Adrenal gland (tissue), 19 donors: ENCODE data around the gene F7. TPM values are rescaled to one million over a fixed set of nuclear protein-coding genes. Genes with fewer than 3 reads are reported as not detected.
"Not testable (repeated sequence)": the region's sequence is repeated elsewhere in the genome, so short reads cannot be mapped to it uniquely, and the experiment has no call there.

Source experiments
- DNase-seq, 7 donors: peaks; one replicate each; pipeline ENCODE4 v3.0.0-alpha.2; 2019 to 2020
- H3K27ac ChIP-seq, 5 donors: fragments of 200-600 bp; sonication (generic) in 4 of 5; 1 replicate in 3 of 5; 2 replicates in 2 of 5; pipeline versions ENCODE4 v1.5.1 to v1.8.0; 2016 to 2020; ENCODE audit warnings: mild to moderate bottlenecking in 1 of 5
- H3K27me3 ChIP-seq: fragments of 200-600 bp; 2 replicates; pipeline ENCODE4 v1.8.0; 2021
- H3K36me3 ChIP-seq, 2 donors: fragments of 200-600 bp; replicated peaks in 1 of 2; 1 replicate in 1 of 2; 2 replicates in 1 of 2; pipeline versions ENCODE4 v1.5.1 to v1.8.0; 2018 to 2022
- H3K4me1 ChIP-seq, 2 donors: fragments of 200-600 bp; replicated peaks in 1 of 2; 1 replicate in 1 of 2; 2 replicates in 1 of 2; pipeline versions ENCODE4 v1.5.1 to v1.8.0; 2018 to 2021
- H3K4me3 ChIP-seq, 4 donors: fragments of 200-600 bp; sonication (generic) in 3 of 4; one replicate each; pipeline ENCODE4 v1.5.1; 2016 to 2018
- H3K9me3 ChIP-seq, 3 donors: fragments of 200-600 bp; sonication (generic) in 1 of 3; replicated peaks in 1 of 3; 1 replicate in 2 of 3; 2 replicates in 1 of 3; pipeline versions ENCODE4 v1.5.1 to v1.8.0; 2016 to 2021
- POLR2A ChIP-seq, 2 donors: fragments of 450-650 bp; IDR thresholded peaks; one replicate each; pipeline ENCODE4 v1.6.1; 2017; ENCODE audit warnings: antibody characterized with exemption in 2 of 2, mild to moderate bottlenecking in 2 of 2, moderate library complexity in 1 of 2
- WGBS, 4 donors: extraction: QIAGEN DNeasy Blood & Tissue Kit in 2 of 4; methylation state at CpG; one replicate each; pipeline versions ENCODE4 v1.1.5 to v1.1.7; 2013 to 2017; 5-methylcytosine and 5-hydroxymethylcytosine counted together
- intact Hi-C, 2 donors: fragments of 100-400 bp; cut with DNase I; formaldehyde crosslinking; loops; one replicate each; pipeline versions ENCODE4 v1.14.1 to v1.15.0; 2022 to 2023
- long read RNA-seq, 10 donors: library from polyadenylated mRNA in 3 of 10; unstranded in 2 of 10; stranded (forward) in 1 of 10; transcript quantifications; one replicate each; pipeline ENCODE4 v2.0.0 and lab custom pipeline, GENCODE V29; 2021 to 2026
- polyA plus RNA-seq, 3 donors: library from polyadenylated mRNA; stranded (reverse); fragments of 200-250 nt in 2 of 3; fragments of 350-450 nt in 1 of 3; fragmentation: Illumina TruSeq in 1 of 3; extraction: RNeasy Lipid Tissue Mini Kit (QIAGEN cat#74804) in 1 of 3; gene quantifications; one replicate each; pipeline ENCODE4 v1.2.3, GENCODE V29; 2013 to 2014
- total RNA-seq, 9 donors: library from RNA; depleted of rRNA in 4 of 9; stranded (reverse); fragments of >200 nt in 4 of 9; fragments of 120-200 nt in 1 of 9; fragmentation: NEBNext Ultra II Directional in 1 of 9; extraction: Animal tissue kit (Norgen Biotek cat#: 25700) in 1 of 9; gene quantifications; one replicate each; pipeline versions ENCODE4 v1.1.0 to v1.2.4, GENCODE V29; 2013 to 2023
- TF ChIP-seq, protein P1 (sequence below), 6 experiments: fragments of 450-650 bp in 4 of 6; fragments of 200-600 bp in 2 of 6; sonication (generic) in 1 of 6; IDR thresholded peaks; 1 replicate in 5 of 6; 2 replicates in 1 of 6; pipeline versions ENCODE4 v1.5.1 to v1.8.0; 2016 to 2021; ENCODE audit warnings: antibody characterized with exemption in 6 of 6, mild to moderate bottlenecking in 2 of 6, moderate library complexity in 1 of 6
- donor health status: healthy with polysubstance abuse.
- donor health status: Bipolar disorder and iron deficiency.
- donor health status: DM: yes; HTN: yes; CAD: no.
- donor health status: DM: no; HTN: no; CAD: no.
- donor health status: DM: no; HTN: no; CAD: no.
- donor health status: DM: yes; HTN: yes; CAD: no.

Gene F7
- total RNA-seq (under 1 TPM in 2 of 9 donors, not detected in 7; 0.06 to 0.61 TPM), polyA plus RNA-seq (under 1 TPM; 0.05 to 0.10 (median 0.08) TPM)
- long read RNA-seq, donor 1 = 0 reads
- long read RNA-seq, donor 2 = 0 reads
- long read RNA-seq, donor 3 = 0 reads
- long read RNA-seq, donor 4 = 0 reads
- long read RNA-seq, donor 5 = 0 reads
- long read RNA-seq, donor 6 = 0 reads
- long read RNA-seq, donor 7 = 0 reads
- long read RNA-seq, donor 8 = 0 reads
- long read RNA-seq, donor 9 = 0 reads
- long read RNA-seq, donor 10 = 0 reads

- no peaks in the 10 kb centered on the region for H3K9me3 ChIP-seq
- no peaks in the 10 kb centered on the region for H3K36me3 ChIP-seq
- intact Hi-C loops = no loop called here
- H3K27ac ChIP-seq = no peak within 1 kb of the TSS
- DNase-seq = no peak
- no peak within 1 kb of the TSS for H3K4me3 ChIP-seq
- no peak for TF ChIP-seq POLR2A (IDR thresholded peaks at IDR 0.05)
- TF ChIP-seq, protein P1, sequence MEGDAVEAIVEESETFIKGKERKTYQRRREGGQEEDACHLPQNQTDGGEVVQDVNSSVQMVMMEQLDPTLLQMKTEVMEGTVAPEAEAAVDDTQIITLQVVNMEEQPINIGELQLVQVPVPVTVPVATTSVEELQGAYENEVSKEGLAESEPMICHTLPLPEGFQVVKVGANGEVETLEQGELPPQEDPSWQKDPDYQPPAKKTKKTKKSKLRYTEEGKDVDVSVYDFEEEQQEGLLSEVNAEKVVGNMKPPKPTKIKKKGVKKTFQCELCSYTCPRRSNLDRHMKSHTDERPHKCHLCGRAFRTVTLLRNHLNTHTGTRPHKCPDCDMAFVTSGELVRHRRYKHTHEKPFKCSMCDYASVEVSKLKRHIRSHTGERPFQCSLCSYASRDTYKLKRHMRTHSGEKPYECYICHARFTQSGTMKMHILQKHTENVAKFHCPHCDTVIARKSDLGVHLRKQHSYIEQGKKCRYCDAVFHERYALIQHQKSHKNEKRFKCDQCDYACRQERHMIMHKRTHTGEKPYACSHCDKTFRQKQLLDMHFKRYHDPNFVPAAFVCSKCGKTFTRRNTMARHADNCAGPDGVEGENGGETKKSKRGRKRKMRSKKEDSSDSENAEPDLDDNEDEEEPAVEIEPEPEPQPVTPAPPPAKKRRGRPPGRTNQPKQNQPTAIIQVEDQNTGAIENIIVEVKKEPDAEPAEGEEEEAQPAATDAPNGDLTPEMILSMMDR (IDR thresholded peaks at IDR 0.05) = no peak
- peaks cover 17% of the 10 kb centered on the region for H3K27me3 ChIP-seq
- H3K4me1 ChIP-seq = peaks cover 0 to 3% of the 10 kb centered on the region in 2 donors
- WGBS, 4 donors = 72 to 78% (median 75%) methylated on average over 16 to 17 of the region's 17 CpGs
Observed at GRCh38 chr13:113105032-113105920, at the start of gene F7. TSS of gene F7 (plus strand) at chr13:113105791. CDS start at chr13:113105842, 51 bp downstream.

- no peaks in the 10 kb centered on the region for H3K27me3 ChIP-seq
- no peaks in the 10 kb centered on the region for H3K4me1 ChIP-seq
- no peak for DNase-seq
- TF ChIP-seq POLR2A (IDR thresholded peaks at IDR 0.05) = no peak
- TF ChIP-seq, protein P1 (IDR thresholded peaks at IDR 0.05) = no peak
- no peak overlapping the region for H3K4me3 ChIP-seq
- WGBS, 4 donors = 90 to 100% (median 100%) methylated on average over 1 of the region's 1 CpG
- no peaks in the 10 kb centered on the region for H3K36me3 ChIP-seq
- no peak overlapping the region for H3K27ac ChIP-seq
- intact Hi-C loops = no loop called here
- H3K9me3 ChIP-seq = no peaks in the 10 kb centered on the region
Observed at GRCh38 chr13:113057084-113057483, 48.5 kb upstream of the F7 start.

GRCh38 chr13:113057559-113057958 lies 48.0 kb upstream of the F7 start:
- H3K27ac ChIP-seq, H3K4me3 ChIP-seq, intact Hi-C loops, H3K27me3 ChIP-seq, H3K9me3 ChIP-seq, H3K36me3 ChIP-seq, H3K4me1 ChIP-seq, DNase-seq: not testable (repeated sequence)
- WGBS, 4 donors = 83 to 96% (median 95%) methylated on average over 3 of the region's 3 CpGs

- no peak for DNase-seq
- no peaks in the 10 kb centered on the region for H3K27me3 ChIP-seq
- H3K27ac ChIP-seq = no peak overlapping the region
- H3K9me3 ChIP-seq = no peaks in the 10 kb centered on the region
- H3K4me1 ChIP-seq = no peaks in the 10 kb centered on the region
- intact Hi-C loops = no loop called here
- no peak overlapping the region for H3K4me3 ChIP-seq
- 90 to 94% (median 93%) methylated on average over 20 to 21 of the region's 21 CpGs for WGBS, 4 donors
- no peak for TF ChIP-seq POLR2A (IDR thresholded peaks at IDR 0.05)
- TF ChIP-seq, protein P1 (IDR thresholded peaks at IDR 0.05) = no peak
- no peaks in the 10 kb centered on the region for H3K36me3 ChIP-seq
Observed at GRCh38 chr13:113058129-113058987, 47.2 kb upstream of the F7 start.
